Right lobe of liver (tissue), 4 donors: Measurements from ENCODE around the gene CCSER1.

Experiments used
- POLR2A ChIP-seq: fragments of 450-650 bp; IDR thresholded peaks from one replicate; pipeline ENCODE4 v1.6.1; 2017; ENCODE audit warnings: antibody characterized with exemption, mild to moderate bottlenecking
- TF ChIP-seq, protein P1 (sequence below), 4 donors: fragments of 200-600 bp in 3 of 4; fragments of 450-650 bp in 1 of 4; IDR thresholded peaks; one replicate each; pipeline versions ENCODE4 v1.5.1 to v1.8.0; 2016 to 2022; ENCODE audit warnings: antibody characterized with exemption in 4 of 4, mild to moderate bottlenecking in 2 of 4
- donor health status: DM: no; HTN: no; CAD: no.
- donor health status: DM: no; HTN: no; CAD: no.
- donor health status: DM: no; HTN: yes; CAD: no.

DNA sequence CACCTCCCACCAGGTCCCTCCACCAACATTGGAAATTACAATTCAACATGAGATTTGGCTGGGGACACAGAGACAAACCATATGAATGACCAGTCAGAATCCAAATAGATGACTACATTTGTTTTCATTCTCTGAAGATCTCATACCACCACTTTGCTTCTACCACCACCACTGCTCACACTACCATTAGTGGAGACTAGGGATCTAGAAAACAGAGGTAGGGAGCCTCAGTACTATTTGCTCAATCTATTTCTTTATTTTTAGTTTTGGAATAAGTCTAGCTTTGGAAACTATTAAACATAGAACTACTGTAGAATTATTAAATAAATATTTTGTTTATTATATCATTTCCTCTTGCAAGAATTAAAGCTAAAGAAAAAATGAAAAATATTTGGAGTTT lies 727.9 kb downstream of the CCSER1 start:
- TF ChIP-seq, protein P1, sequence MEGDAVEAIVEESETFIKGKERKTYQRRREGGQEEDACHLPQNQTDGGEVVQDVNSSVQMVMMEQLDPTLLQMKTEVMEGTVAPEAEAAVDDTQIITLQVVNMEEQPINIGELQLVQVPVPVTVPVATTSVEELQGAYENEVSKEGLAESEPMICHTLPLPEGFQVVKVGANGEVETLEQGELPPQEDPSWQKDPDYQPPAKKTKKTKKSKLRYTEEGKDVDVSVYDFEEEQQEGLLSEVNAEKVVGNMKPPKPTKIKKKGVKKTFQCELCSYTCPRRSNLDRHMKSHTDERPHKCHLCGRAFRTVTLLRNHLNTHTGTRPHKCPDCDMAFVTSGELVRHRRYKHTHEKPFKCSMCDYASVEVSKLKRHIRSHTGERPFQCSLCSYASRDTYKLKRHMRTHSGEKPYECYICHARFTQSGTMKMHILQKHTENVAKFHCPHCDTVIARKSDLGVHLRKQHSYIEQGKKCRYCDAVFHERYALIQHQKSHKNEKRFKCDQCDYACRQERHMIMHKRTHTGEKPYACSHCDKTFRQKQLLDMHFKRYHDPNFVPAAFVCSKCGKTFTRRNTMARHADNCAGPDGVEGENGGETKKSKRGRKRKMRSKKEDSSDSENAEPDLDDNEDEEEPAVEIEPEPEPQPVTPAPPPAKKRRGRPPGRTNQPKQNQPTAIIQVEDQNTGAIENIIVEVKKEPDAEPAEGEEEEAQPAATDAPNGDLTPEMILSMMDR (IDR thresholded peaks at IDR 0.05): no peak
- no peak for TF ChIP-seq POLR2A
